Stimulated activated memory B cell treated with anti-CD40 and anti-IgM and Interleukin-4, amounts not matched to agents 10 μg/mL and 1 μg/mL and 100 μg/mL, for 72 hours (primary cell): ENCODE data around the gene E2F4.

Experiments
- ATAC-seq: fragments of 150-1000 bp; cut with Tn5 transposase; 2 replicates; pipeline ENCODE4 v1.10.0; 2021
- H3K27ac Mint-ChIP-seq: one replicate; pipeline ENCODE4 v1.8.0; 2022; ENCODE audit warnings: mild to moderate bottlenecking, mixed read lengths
- H3K27me3 Mint-ChIP-seq: one replicate; pipeline ENCODE4 v1.8.0; 2022; ENCODE audit warnings: mixed read lengths
- H3K36me3 Mint-ChIP-seq: one replicate; pipeline ENCODE4 v1.8.0; 2022; ENCODE audit warnings: mixed read lengths
- H3K4me1 Mint-ChIP-seq: one replicate; pipeline ENCODE4 v1.8.0; 2022; ENCODE audit warnings: mixed read lengths
- H3K4me3 Mint-ChIP-seq: one replicate; pipeline ENCODE4 v1.8.0; 2022; ENCODE audit warnings: mild to moderate bottlenecking, moderate library complexity, mixed read lengths
- H3K9me3 Mint-ChIP-seq: one replicate; pipeline ENCODE4 v1.8.0; 2022; ENCODE audit warnings: mixed read lengths

The E2F4 gene

DNA sequence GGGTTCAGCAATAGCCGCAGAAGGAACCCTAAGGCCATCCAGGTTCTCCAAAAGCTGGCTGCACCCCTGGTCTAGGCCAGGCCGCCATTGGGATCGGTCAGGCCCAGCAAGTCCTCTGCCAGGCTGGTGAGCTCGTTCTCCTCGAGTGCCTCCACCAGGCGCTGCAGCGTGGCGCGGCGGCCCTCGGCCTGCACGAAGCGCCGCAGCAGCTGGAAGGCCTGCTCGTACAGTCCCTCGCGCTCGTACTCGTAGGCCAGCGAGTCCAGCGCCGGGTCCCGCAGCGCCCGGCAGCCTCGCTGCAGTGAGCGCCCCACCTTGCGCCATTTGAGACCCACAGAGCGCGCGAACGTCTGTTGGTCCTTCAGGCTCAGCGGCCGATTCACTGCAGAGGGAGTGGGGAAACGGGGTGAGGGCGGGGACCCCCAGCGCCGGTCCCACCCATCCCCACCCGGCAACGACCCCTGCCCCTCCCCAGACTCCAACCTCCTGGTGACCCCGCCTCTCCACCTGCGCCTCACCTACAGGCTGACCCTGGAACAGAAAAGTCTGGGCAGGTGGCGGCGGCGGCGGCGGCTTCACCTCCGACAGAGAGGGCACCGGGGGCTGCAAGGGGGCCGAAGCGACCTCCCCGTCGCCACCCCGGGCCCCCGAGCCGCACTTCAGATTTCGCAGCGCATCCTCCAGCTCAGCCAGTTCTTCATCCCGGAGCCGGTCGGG is 37.2 kb upstream of the E2F4 start:
- Mint-ChIP-seq H3K27ac (no peak overlapping the region), H3K36me3 (no peaks in the 10 kb centered on the region), H3K4me1 (peaks cover 64% of the 10 kb centered on the region), H3K9me3 (no peaks in the 10 kb centered on the region), H3K27me3 (peaks cover 10% of the 10 kb centered on the region), H3K4me3 (peak overlapping the region; percentile 68)
- no peak for ATAC-seq

GRCh38 chr16:67155295-67156142 is 36.4 kb upstream of the E2F4 start:
- H3K36me3 Mint-ChIP-seq: no peaks in the 10 kb centered on the region
- H3K4me1 Mint-ChIP-seq: peaks cover 70% of the 10 kb centered on the region
- peak; percentile 59 for ATAC-seq
- H3K27me3 Mint-ChIP-seq: peaks cover 10% of the 10 kb centered on the region
- peak overlapping the region; percentile 68 for H3K4me3 Mint-ChIP-seq
- H3K9me3 Mint-ChIP-seq: no peaks in the 10 kb centered on the region
- no peak overlapping the region for H3K27ac Mint-ChIP-seq

DNA sequence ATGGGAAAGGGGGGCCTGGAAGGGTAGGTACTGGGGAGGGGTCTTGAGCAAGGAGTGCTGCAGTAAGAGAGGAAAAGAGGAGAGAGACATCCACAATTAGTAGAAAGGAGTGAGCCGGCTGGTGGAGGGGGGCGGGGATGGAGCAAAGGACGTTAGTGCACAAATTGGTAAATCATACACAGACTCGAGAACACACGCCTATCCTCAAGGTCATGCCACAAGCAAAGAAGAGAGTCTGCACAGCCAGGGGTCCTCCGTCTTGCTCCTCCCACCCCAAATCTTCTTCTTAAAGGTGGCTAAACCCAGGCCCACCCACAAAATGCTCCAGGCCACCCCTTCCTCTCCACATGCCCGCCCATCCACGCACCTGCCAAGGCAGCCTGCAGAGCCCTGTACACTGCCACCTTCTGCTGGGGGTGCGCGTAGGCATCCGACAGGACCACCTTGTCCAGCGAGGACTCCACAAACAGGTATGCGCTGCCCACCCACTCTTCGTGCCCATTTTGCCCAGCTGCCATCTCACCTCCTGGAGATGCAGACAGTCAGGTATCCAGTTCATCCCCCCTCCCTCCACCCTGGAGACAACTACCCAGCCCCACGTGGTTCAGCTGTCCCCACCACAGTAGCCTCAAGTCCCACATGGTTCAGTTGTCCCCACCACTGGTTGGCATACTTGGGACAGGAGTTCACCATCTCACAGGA is 35.7 kb upstream of the E2F4 start:
- H3K4me3 Mint-ChIP-seq: no peak overlapping the region
- no peaks in the 10 kb centered on the region for H3K36me3 Mint-ChIP-seq
- ATAC-seq: no peak
- no peak overlapping the region for H3K27ac Mint-ChIP-seq
- no peaks in the 10 kb centered on the region for H3K9me3 Mint-ChIP-seq
- peaks cover 73% of the 10 kb centered on the region for H3K4me1 Mint-ChIP-seq
- peaks cover 12% of the 10 kb centered on the region for H3K27me3 Mint-ChIP-seq

DNA sequence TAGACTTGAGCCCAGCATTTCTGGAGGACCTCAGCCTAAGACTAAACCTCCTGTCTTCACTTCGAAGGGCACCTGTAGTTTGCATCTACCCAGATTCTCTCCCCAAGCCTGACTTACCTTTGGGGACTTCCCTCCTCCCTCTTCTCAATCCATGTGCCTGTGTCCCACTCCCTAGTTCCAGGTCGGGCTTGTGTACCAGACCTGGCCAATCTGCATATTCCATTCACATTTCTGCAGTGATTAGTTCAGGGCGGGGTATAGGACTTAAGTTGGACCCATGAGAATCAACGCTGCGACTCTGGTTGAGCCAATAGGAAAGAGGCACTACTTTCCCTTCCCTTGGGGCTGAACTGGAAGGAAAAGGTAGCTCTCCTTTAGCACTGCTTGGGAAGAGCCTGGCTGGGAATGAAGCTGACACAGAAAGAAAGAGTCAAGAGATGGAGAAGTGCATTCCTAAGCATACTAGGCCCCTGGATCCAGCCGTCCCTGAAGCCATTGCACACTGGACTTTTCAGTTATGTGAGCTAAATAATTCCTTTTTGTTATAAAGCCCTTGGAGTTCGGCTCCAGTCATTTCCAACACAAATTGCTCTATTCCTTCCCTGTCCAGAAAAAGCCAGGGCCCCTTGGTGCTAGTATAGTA is 34.7 kb upstream of the E2F4 start:
- Mint-ChIP-seq H3K4me3 (no peak overlapping the region), H3K4me1 (peaks cover 71% of the 10 kb centered on the region), H3K36me3 (no peaks in the 10 kb centered on the region), H3K9me3 (no peaks in the 10 kb centered on the region), H3K27ac (no peak overlapping the region), H3K27me3 (peaks cover 16% of the 10 kb centered on the region)
- ATAC-seq: no peak

- Mint-ChIP-seq H3K36me3 (no peaks in the 10 kb centered on the region), H3K27me3 (peaks cover 20% of the 10 kb centered on the region)
These were observed 33.9 kb upstream of the E2F4 start for GRCh38 chr16:67157892-67158635.

DNA sequence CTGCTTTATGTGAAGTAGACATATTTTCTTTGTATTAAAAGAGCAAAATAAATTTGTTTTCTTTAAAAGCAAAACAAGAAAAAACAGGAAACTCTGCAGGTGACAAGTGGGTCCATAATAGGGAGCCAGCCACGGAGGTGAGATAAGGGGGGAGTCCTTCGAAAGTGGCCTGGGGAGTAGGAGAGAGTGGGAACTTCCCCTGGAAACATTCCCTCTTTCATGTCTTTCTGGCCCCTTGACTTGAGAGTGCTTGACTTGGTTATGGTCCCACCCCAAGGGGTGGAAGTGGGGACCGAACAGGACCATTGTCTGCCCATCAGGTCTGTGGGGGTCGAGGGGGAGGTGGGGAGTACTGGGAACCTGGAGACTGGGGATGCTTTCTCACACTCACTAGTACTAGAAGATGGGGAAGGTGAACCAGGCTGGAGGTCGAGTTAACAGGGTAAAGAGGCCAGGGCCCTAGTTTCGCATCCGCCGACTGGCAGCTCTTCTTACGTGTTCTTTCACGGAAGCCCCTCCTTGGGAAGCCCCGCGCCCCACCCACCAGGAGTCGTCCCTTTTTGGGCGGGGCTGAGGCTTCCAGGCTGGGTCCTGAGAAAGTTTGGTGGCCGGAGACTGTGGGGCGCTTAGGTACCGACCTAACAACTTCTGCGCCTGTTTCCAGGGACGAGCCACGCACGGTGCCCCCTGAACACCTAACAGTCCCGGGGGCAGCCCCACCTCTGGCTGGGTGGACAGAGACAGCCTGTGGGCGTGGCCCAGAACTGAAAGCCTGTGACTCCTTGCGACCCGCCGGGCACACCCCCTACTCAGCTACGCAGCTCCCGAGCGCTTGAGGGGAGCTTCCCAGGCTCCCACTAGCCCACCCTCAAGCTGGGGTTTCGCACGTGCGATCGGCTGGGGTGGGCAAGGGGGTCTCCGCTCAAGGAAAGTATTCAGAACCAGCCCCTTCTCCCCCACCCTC is 33.0 kb upstream of the E2F4 start:
- Mint-ChIP-seq H3K9me3 (no peaks in the 10 kb centered on the region), H3K4me1 (peaks cover 60% of the 10 kb centered on the region), H3K4me3 (peak overlapping the region; percentile 87), H3K36me3 (no peaks in the 10 kb centered on the region), H3K27me3 (peaks cover 25% of the 10 kb centered on the region), H3K27ac (peak overlapping the region; percentile 77)
- ATAC-seq: peak; percentile 69

More at GRCh38 chr16:67157892-67158635, 33.9 kb upstream of the E2F4 start:
- no peaks in the 10 kb centered on the region for H3K9me3 Mint-ChIP-seq
- no peak for ATAC-seq
- H3K27ac Mint-ChIP-seq: peak overlapping the region; percentile 77
- peaks cover 65% of the 10 kb centered on the region for H3K4me1 Mint-ChIP-seq
- H3K4me3 Mint-ChIP-seq: peak overlapping the region; percentile 87

GRCh38 chr16:67161595-67162058 is 30.3 kb upstream of the E2F4 start:
- peak overlapping the region; percentile 44 for H3K4me3 Mint-ChIP-seq
- H3K9me3 Mint-ChIP-seq: no peaks in the 10 kb centered on the region
- H3K36me3 Mint-ChIP-seq: no peaks in the 10 kb centered on the region
- H3K27me3 Mint-ChIP-seq: peaks cover 52% of the 10 kb centered on the region
- ATAC-seq: no peak
- H3K4me1 Mint-ChIP-seq: peaks cover 59% of the 10 kb centered on the region
- H3K27ac Mint-ChIP-seq: no peak overlapping the region

GRCh38 chr16:67162506-67163163 is 29.3 kb upstream of the E2F4 start:
- Mint-ChIP-seq H3K9me3 (no peaks in the 10 kb centered on the region), H3K27me3 (peaks cover 62% of the 10 kb centered on the region), H3K27ac (no peak overlapping the region), H3K4me1 (peaks cover 56% of the 10 kb centered on the region), H3K4me3 (peak overlapping the region; percentile 43), H3K36me3 (no peaks in the 10 kb centered on the region)
- ATAC-seq: no peak

GRCh38 chr16:67163164-67163998 is 28.6 kb upstream of the E2F4 start:
- Mint-ChIP-seq H3K4me3 (peak overlapping the region; percentile 43), H3K9me3 (no peaks in the 10 kb centered on the region), H3K27ac (no peak overlapping the region), H3K4me1 (peaks cover 53% of the 10 kb centered on the region), H3K36me3 (no peaks in the 10 kb centered on the region), H3K27me3 (peaks cover 70% of the 10 kb centered on the region)
- no peak for ATAC-seq

DNA sequence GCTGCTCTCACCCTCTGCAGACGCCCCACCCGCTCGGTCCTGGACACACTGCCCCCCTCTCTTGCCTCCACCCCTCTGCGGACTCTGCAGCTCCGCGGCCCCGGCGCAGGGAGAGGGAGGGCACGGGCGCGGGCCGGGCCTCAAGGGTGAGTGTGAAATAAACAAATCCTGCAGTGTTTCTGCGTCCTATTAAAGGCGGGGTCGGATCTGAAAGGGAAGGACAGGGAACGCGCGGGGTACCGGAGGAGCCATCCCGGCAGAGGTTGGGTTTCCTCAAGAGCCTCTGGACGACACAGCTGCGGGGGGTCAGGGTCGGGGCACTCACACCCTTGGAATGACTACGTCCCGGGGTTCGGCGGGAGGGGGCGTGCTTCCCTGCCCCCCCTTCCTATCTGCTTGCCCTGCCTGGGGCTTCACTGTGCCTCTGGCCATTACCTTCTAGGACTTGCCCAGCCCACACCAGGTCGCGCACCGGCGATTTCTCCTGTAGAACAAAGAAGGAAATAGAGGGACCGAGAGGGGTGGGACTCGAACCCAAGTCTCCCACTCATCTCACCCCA is 27.9 kb upstream of the E2F4 start:
- H3K27ac Mint-ChIP-seq: no peak overlapping the region
- peak overlapping the region; percentile 41 for H3K4me3 Mint-ChIP-seq
- H3K27me3 Mint-ChIP-seq: peaks cover 77% of the 10 kb centered on the region
- no peak for ATAC-seq
- no peaks in the 10 kb centered on the region for H3K36me3 Mint-ChIP-seq
- no peaks in the 10 kb centered on the region for H3K9me3 Mint-ChIP-seq
- H3K4me1 Mint-ChIP-seq: peaks cover 49% of the 10 kb centered on the region

DNA sequence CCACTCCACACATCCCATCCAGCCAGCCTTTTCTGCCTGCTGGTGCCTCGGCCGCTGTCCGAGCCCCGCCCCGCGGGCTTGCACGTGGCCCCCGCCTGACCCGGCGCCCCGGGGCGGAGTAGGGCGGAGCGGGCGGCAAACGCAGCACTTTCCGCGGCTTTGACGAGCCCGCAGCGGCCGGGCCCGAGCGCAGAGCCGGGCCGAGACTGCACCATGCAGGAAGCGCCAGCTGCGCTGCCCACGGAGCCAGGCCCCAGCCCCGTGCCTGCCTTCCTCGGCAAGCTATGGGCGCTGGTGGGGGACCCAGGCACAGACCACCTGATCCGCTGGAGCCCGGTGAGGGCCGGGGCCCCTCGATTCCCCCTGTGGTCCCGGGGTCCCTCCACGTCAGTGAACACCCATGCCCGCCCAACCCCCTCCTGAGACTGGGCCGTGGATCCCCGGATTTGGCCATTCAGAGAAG is 27.3 kb upstream of the E2F4 start, which contains the start of gene HSF4:
TSS of gene HSF4 (plus strand) at position 147 of the 463 bp plus-strand sequence. CDS start at position 214, 67 bp downstream.
- Mint-ChIP-seq H3K4me3 (peak within 1 kb of the TSS; percentile 41), H3K27ac (no peak within 1 kb of the TSS), H3K9me3 (no peaks in the 10 kb centered on the region), H3K27me3 (peaks cover 82% of the 10 kb centered on the region), H3K4me1 (peaks cover 52% of the 10 kb centered on the region), H3K36me3 (no peaks in the 10 kb centered on the region)
- ATAC-seq: no peak
